H1 (cell line): ENCODE measurements around the gene PRTG. TPM values are rescaled to one million over a fixed set of nuclear protein-coding genes. Genes with fewer than 3 reads are reported as not detected.
A peak's percentile ranks its signal among the peaks of the same experiment; 100 is the strongest.

Source experiments
- CTCF ChIA-PET: fragments of 300-600 bp; sonication (Branson Sonifier 250); formaldehyde crosslinking; loops from one replicate; lab custom pipeline; 2021; ENCODE audit not compliant: partially characterized antibody; lab: Charles Lee
- POLR2A ChIA-PET: fragments of 300-600 bp; sonication (Branson Sonifier 250); formaldehyde crosslinking; loops from one replicate; lab custom pipeline; 2021; ENCODE audit warnings: inconsistent platforms; ENCODE audit not compliant: partially characterized antibody; lab: Charles Lee
- DNase-seq, 2 experiments: peaks; one replicate each; pipeline versions ENCODE4 v3.0.0 to v3.0.0-alpha.2; 2010 to 2022; ENCODE audit warnings: low spot score in 2 of 2, low read depth in 1 of 2, mixed read lengths in 1 of 2
- FAIRE-seq: peaks from 2 replicates; lab custom pipeline; 2011; peaks lifted over from hg19 to GRCh38; lab: Jason Lieb, UNC
- H2AFZ ChIP-seq: 2 replicates; pipeline ENCODE4 v1.8.1; 2012; ENCODE audit warnings: low read length, inconsistent platforms
- H2AK5ac ChIP-seq: 2 replicates; pipeline ENCODE4 v1.6.1; 2013; ENCODE audit warnings: low read depth, low read length
- H2BK120ac ChIP-seq: replicated peaks from 2 replicates; pipeline ENCODE3; 2013; ENCODE audit warnings: low read depth, low read length, inconsistent platforms
- H2BK12ac ChIP-seq: 2 replicates; pipeline ENCODE4 v1.6.1; 2013; ENCODE audit warnings: low read depth, low read length
- H2BK15ac ChIP-seq: 2 replicates; pipeline ENCODE4 v1.6.1; 2013; ENCODE audit warnings: low read length
- H2BK20ac ChIP-seq: 2 replicates; pipeline ENCODE4 v1.6.1; 2013; ENCODE audit warnings: low read length
- H2BK5ac ChIP-seq: 2 replicates; pipeline ENCODE4 v1.6.1; 2013; ENCODE audit warnings: low read depth, low read length
- H3K14ac ChIP-seq: 2 replicates; pipeline ENCODE4 v1.6.1; 2013; ENCODE audit warnings: inconsistent platforms; ENCODE audit not compliant: insufficient read length
- H3K18ac ChIP-seq: 2 replicates; pipeline ENCODE4 v1.6.1; 2013; ENCODE audit warnings: low read length; ENCODE audit errors: extremely low read depth
- H3K23ac ChIP-seq: 2 replicates; pipeline ENCODE4 v1.6.1; 2013; ENCODE audit warnings: inconsistent platforms; ENCODE audit not compliant: insufficient read length
- H3K23me2 ChIP-seq: 2 replicates; pipeline ENCODE4 v1.6.1; 2013; ENCODE audit warnings: low read depth, low read length
- H3K27ac ChIP-seq: 2 replicates; pipeline ENCODE4 v1.6.1; 2011; ENCODE audit warnings: low read depth, low read length, inconsistent platforms
- H3K27me3 ChIP-seq, 4 experiments: replicated peaks in 1 of 4; 1 replicate in 1 of 4; 2 replicates in 3 of 4; pipeline versions ENCODE4 v1.6.1 to v1.8.1; 2011 to 2013; ENCODE audit warnings: low read length in 3 of 4, mild to moderate bottlenecking in 3 of 4, inconsistent platforms in 2 of 4, mixed read lengths in 2 of 4, moderate library complexity in 1 of 4; ENCODE audit not compliant: control insufficient read depth in 3 of 4, insufficient read depth in 3 of 4; ENCODE audit errors: extremely low read depth in 1 of 4
- H3K36me3 ChIP-seq, 4 experiments: 2 replicates each; pipeline versions ENCODE4 v1.6.1 to v1.8.1; 2011 to 2013; ENCODE audit warnings: mild to moderate bottlenecking in 4 of 4, low read length in 3 of 4, moderate library complexity in 2 of 4, control low read depth in 1 of 4, inconsistent platforms in 1 of 4; ENCODE audit not compliant: insufficient read depth in 4 of 4, control insufficient read depth in 2 of 4
- H3K4ac ChIP-seq: replicated peaks from 2 replicates; pipeline ENCODE3; 2013; ENCODE audit warnings: low read length, low read depth, mixed read lengths, inconsistent platforms; ENCODE audit not compliant: insufficient read length
- H3K4me1 ChIP-seq, 4 experiments: replicated peaks in 1 of 4; 1 replicate in 1 of 4; 2 replicates in 3 of 4; pipeline versions ENCODE4 v1.6.1 to v1.8.1; 2011 to 2013; ENCODE audit warnings: low read length in 3 of 4, inconsistent platforms in 2 of 4, mixed read lengths in 1 of 4; ENCODE audit not compliant: insufficient read depth in 4 of 4, control insufficient read depth in 3 of 4
- H3K4me2 ChIP-seq, 2 experiments: 2 replicates each; pipeline versions ENCODE4 v1.6.1 to v1.8.1; 2011 to 2013; ENCODE audit warnings: low read depth in 2 of 2, low read length in 2 of 2, control low read depth in 1 of 2, inconsistent platforms in 1 of 2, mild to moderate bottlenecking in 1 of 2; ENCODE audit not compliant: insufficient read depth in 1 of 2
- H3K4me3 ChIP-seq, 4 experiments: fragments of 200-600, 300-600 bp in 1 of 4; sonication (generic), shearing (Covaris generic), sonication (Bioruptor Twin) in 1 of 4; 2 replicates each; pipeline versions ENCODE4 v1.5.1 to v1.8.1; 2011 to 2016; ENCODE audit warnings: low read length in 4 of 4, low read depth in 3 of 4, control low read depth in 2 of 4, inconsistent platforms in 2 of 4, mild to moderate bottlenecking in 2 of 4, mixed read lengths in 1 of 4, moderate library complexity in 1 of 4; ENCODE audit not compliant: insufficient read depth in 2 of 4; ENCODE audit errors: extremely low read depth in 1 of 4
- H3K56ac ChIP-seq: replicated peaks from 2 replicates; pipeline ENCODE3; 2013; ENCODE audit warnings: low read depth, mild to moderate bottlenecking, mixed read lengths, low read length, inconsistent platforms; ENCODE audit not compliant: insufficient read length
- H3K79me1 ChIP-seq: 2 replicates; pipeline ENCODE4 v1.6.1; 2013; ENCODE audit warnings: low read depth, low read length, control low read depth
- H3K79me2 ChIP-seq, 2 experiments: 2 replicates each; pipeline versions ENCODE4 v1.6.1 to v1.8.1; 2012 to 2013; ENCODE audit warnings: low read length in 2 of 2, mild to moderate bottlenecking in 2 of 2, inconsistent platforms in 1 of 2; ENCODE audit not compliant: insufficient read depth in 2 of 2, control insufficient read depth in 1 of 2
- H3K9ac ChIP-seq, 4 experiments: replicated peaks in 1 of 4; 1 replicate in 1 of 4; 2 replicates in 3 of 4; pipeline versions ENCODE4 v1.6.1 to v1.8.1; 2011 to 2013; ENCODE audit warnings: low read depth in 3 of 4, low read length in 3 of 4, control low read depth in 2 of 4, mild to moderate bottlenecking in 2 of 4, moderate library complexity in 2 of 4, inconsistent platforms in 1 of 4; ENCODE audit errors: extremely low read depth in 1 of 4
- H3K9me3 ChIP-seq, 2 experiments: 2 replicates each; pipeline versions ENCODE4 v1.6.1 to v1.8.1; 2012 to 2013; ENCODE audit warnings: mild to moderate bottlenecking in 2 of 2, moderate library complexity in 2 of 2, control low read depth in 1 of 2, inconsistent platforms in 1 of 2, low read depth in 1 of 2, low read length in 1 of 2, mixed read lengths in 1 of 2; ENCODE audit not compliant: insufficient read depth in 2 of 2
- H4K20me1 ChIP-seq, 2 experiments: replicated peaks in 1 of 2; 2 replicates each; pipeline versions ENCODE3 to v1.8.1; 2011 to 2013; ENCODE audit warnings: inconsistent platforms in 2 of 2, low read length in 2 of 2, mild to moderate bottlenecking in 1 of 2; ENCODE audit not compliant: insufficient read depth in 2 of 2, control insufficient read depth in 1 of 2
- H4K5ac ChIP-seq: 2 replicates; pipeline ENCODE4 v1.6.1; 2013; ENCODE audit warnings: low read length, low read depth, mixed read lengths, inconsistent platforms; ENCODE audit not compliant: insufficient read length
- H4K8ac ChIP-seq: 2 replicates; pipeline ENCODE4 v1.8.0; 2013; ENCODE audit warnings: mild to moderate bottlenecking, moderate library complexity, low read length, inconsistent platforms; ENCODE audit not compliant: insufficient read depth; ENCODE audit errors: extremely low read depth
- H4K91ac ChIP-seq: replicated peaks from 2 replicates; pipeline ENCODE3; 2013; ENCODE audit warnings: low read length, mixed read lengths, inconsistent platforms; ENCODE audit not compliant: insufficient read length
- CHD1 ChIP-seq: IDR thresholded peaks from 2 replicates; pipeline ENCODE4 v1.6.1; 2012; ENCODE audit warnings: low read depth, low read length, improper control_type of control experiment
- SRF ChIP-seq: IDR thresholded peaks from 2 replicates; pipeline ENCODE4 v1.6.1; 2011; ENCODE audit warnings: mild to moderate bottlenecking, low read depth, low read length, moderate library complexity
- USF2 ChIP-seq: IDR thresholded peaks from 2 replicates; pipeline ENCODE4 v1.6.1; 2011; ENCODE audit warnings: low read length, improper control_type of control experiment
- WGBS, 2 experiments: shearing (Covaris generic) in 1 of 2; methylation state at CpG; one replicate each; pipeline versions ENCODE4 v1.1.6 to v1.1.7; 2013 to 2015; ENCODE audit warnings: low lambda C conversion rate in 2 of 2, mixed read lengths in 2 of 2, inconsistent platforms in 1 of 2, low coverage in 1 of 2, missing lambda C conversion rate in 1 of 2; ENCODE audit not compliant: insufficient replicate concordance in 2 of 2, insufficient coverage in 1 of 2, insufficient read length in 1 of 2; ENCODE audit errors: extremely low coverage in 1 of 2, missing lambda C conversion rate in 1 of 2; 5-methylcytosine and 5-hydroxymethylcytosine counted together
- polyA plus RNA-seq, 7 experiments: library from polyadenylated mRNA; depleted of rRNA in 3 of 7; stranded (reverse) in 5 of 7; unstranded in 2 of 7; fragments of >200 nt in 5 of 7; fragments of 200-250 nt in 2 of 7; gene quantifications; 1 replicate in 5 of 7; 2 replicates in 1 of 7; 4 replicates in 1 of 7; pipeline versions ENCODE4 v1.2.1 to v1.2.3, GENCODE V29; 2011 to 2013; ENCODE audit warnings: missing spikeins in 2 of 7, mixed read lengths in 2 of 7
- total RNA-seq: library from RNA; stranded (reverse); fragmentation: NEBNext Ultra II Directional; extraction: Animal tissue kit (Norgen Biotek cat#: 25700); gene quantifications from 2 replicates; pipeline ENCODE4 v1.2.1, GENCODE V29; 2021

PRTG gene
- total and polyA plus RNA-seq, 2 of the 8 experiments (the other 6 are each of a cell fraction or from before 2014, with no cell fraction given), result 3.1 to 3.2 TPM

- WGBS, 2 experiments, result 8% methylated on average over 3 of the region's 3 CpGs; no CpG with 5 or more reads in 1 of the 2 experiments
- H2BK15ac ChIP-seq, result no peak overlapping the region
Observed at GRCh38 chr15:55721554-55722185, 21.3 kb downstream of the PRTG start.

More at GRCh38 chr15:55721554-55722185, 21.3 kb downstream of the PRTG start:
- Histone ChIP-seq H3K27me3 (peaks cover 0 to 3% (median 1%) of the 10 kb centered on the region in 4 experiments; a peak in 2 of 7 replicates), H3K9ac (no peak overlapping the region), H3K36me3 (no peaks in the 10 kb centered on the region; a peak in 2 of 8 replicates), H3K27ac (no peak overlapping the region), H2BK5ac (no peak overlapping the region), H3K4me1 (peaks cover 0 to 11% (median 6%) of the 10 kb centered on the region in 4 experiments; a peak in 4 of 7 replicates), H4K5ac (no peak overlapping the region), H4K8ac (no peak overlapping the region), H3K4me3 (peak overlapping the region in 1 of 4 experiments; percentile 11; a peak in 1 of 8 replicates), H2BK120ac (no peak overlapping the region), H3K4ac (no peak overlapping the region), H2BK12ac (no peak overlapping the region), H3K79me2 (no peaks in the 10 kb centered on the region), H3K14ac (no peak overlapping the region), H3K18ac (no peak overlapping the region), H3K79me1 (no peaks in the 10 kb centered on the region), H3K56ac (no peak overlapping the region), H4K91ac (no peak overlapping the region), H2AFZ (no peak overlapping the region), H4K20me1 (no peaks in the 10 kb centered on the region), H3K23me2 (no peaks in the 10 kb centered on the region; the same call in 1 of the 2 replicates), H3K4me2 (peak overlapping the region; percentile 8 to 21; a peak in 3 of 4 replicates), H3K23ac (no peak overlapping the region), H2AK5ac (no peak overlapping the region), H2BK20ac (no peak overlapping the region), H3K9me3 (no peaks in the 10 kb centered on the region)
- DNase-seq (no peak), FAIRE-seq (no peak)
- ChIA-PET POLR2A (interaction anchor here (1.0 kb wide), 1 partner anchor 16 kb away, joined by 3 read pairs; no protein-coding TSS in a partner anchor), CTCF (interaction anchor here (1.0 kb wide), 1 partner anchor 16 kb away, joined by 3 read pairs; no protein-coding TSS in a partner anchor)
- TF ChIP-seq CHD1, result no peak
- TF ChIP-seq USF2, result 0 out of 2 replicates have a peak, but pooled peaks have one; percentile 8
- 0 out of 2 replicates have a peak, but pooled peaks have one; percentile 17 for TF ChIP-seq SRF
